GM23338 (cell line): Measurements from ENCODE around the gene CSF2. TPM values are rescaled to one million over a fixed set of nuclear protein-coding genes. Genes with fewer than 3 reads are reported as not detected.

Source experiments
- ATAC-seq: fragments of 200-7000 bp; cut with Tn5 transposase; 3 replicates; pipeline ENCODE4 v1.9.1; 2020
- DNase-seq: peaks from one replicate; pipeline ENCODE4 v3.0.0-alpha.2; 2015; ENCODE audit warnings: low spot score
- H2AFZ ChIP-seq: fragments of 200-600 bp; sonication (generic); 2 replicates; pipeline ENCODE4 v1.8.0; 2016; ENCODE audit warnings: antibody characterized with exemption, mild to moderate bottlenecking, moderate library complexity
- H3F3A ChIP-seq: fragments of 200-600 bp; sonication (generic); replicated peaks from 2 replicates; pipeline ENCODE4 v1.8.0; 2017; ENCODE audit warnings: antibody characterized with exemption, mixed run types, low read depth
- H3K27ac ChIP-seq: fragments of 200-600 bp; sonication (generic); 2 replicates; pipeline ENCODE4 v1.6.1; 2016; ENCODE audit warnings: low read depth
- H3K27me3 ChIP-seq: fragments of 200-600 bp; sonication (generic); 2 replicates; pipeline ENCODE4 v1.8.0; 2016; ENCODE audit warnings: mild to moderate bottlenecking, mixed run types, moderate library complexity; ENCODE audit not compliant: insufficient read depth
- H3K36me3 ChIP-seq: fragments of 200-600 bp; sonication (generic); 2 replicates; pipeline ENCODE4 v1.8.0; 2016; ENCODE audit warnings: mild to moderate bottlenecking; ENCODE audit not compliant: insufficient read depth
- H3K4me1 ChIP-seq: fragments of 200-600 bp; sonication (generic); 2 replicates; pipeline ENCODE4 v1.8.0; 2016; ENCODE audit warnings: mild to moderate bottlenecking, moderate library complexity; ENCODE audit not compliant: insufficient read depth
- H3K4me2 ChIP-seq: fragments of 200-600 bp; sonication (generic); 2 replicates; pipeline ENCODE4 v1.7.1; 2017; ENCODE audit warnings: mixed run types
- H3K4me3 ChIP-seq: fragments of 200-600 bp; sonication (generic); 2 replicates; pipeline ENCODE4 v1.6.1; 2016; ENCODE audit warnings: mixed run types
- H3K79me2 ChIP-seq: fragments of 200-600 bp; sonication (generic); replicated peaks from 2 replicates; pipeline ENCODE4 v1.8.0; 2017; ENCODE audit warnings: mild to moderate bottlenecking; ENCODE audit not compliant: insufficient read depth
- H3K9me2 ChIP-seq: fragments of 200-600 bp; sonication (generic); 2 replicates; pipeline ENCODE4 v1.8.0; 2017; ENCODE audit not compliant: insufficient read depth
- H4K20me1 ChIP-seq: fragments of 200-600 bp; sonication (generic); replicated peaks from 2 replicates; pipeline ENCODE4 v1.8.0; 2017; ENCODE audit warnings: mild to moderate bottlenecking; ENCODE audit not compliant: insufficient read depth
- H3K27ac Mint-ChIP-seq: 2 replicates; pipeline ENCODE4 v1.8.0; 2020; ENCODE audit warnings: inconsistent platforms, mild to moderate bottlenecking, moderate library complexity, mixed read lengths
- H3K27me3 Mint-ChIP-seq: 3 replicates; pipeline ENCODE4 v1.8.0; 2022; ENCODE audit warnings: low read depth, mild to moderate bottlenecking, moderate library complexity, mixed read lengths, inconsistent platforms; ENCODE audit not compliant: insufficient read depth, poor library complexity
- H3K36me3 Mint-ChIP-seq: 3 replicates; pipeline ENCODE4 v1.8.0; 2021; ENCODE audit warnings: low read depth, mild to moderate bottlenecking, inconsistent platforms, moderate library complexity, mixed read lengths
- H3K4me1 Mint-ChIP-seq: 3 replicates; pipeline ENCODE4 v1.8.0; 2020; ENCODE audit warnings: mild to moderate bottlenecking, inconsistent platforms, mixed read lengths
- H3K4me3 Mint-ChIP-seq: 3 replicates; pipeline ENCODE4 v1.8.0; 2021; ENCODE audit warnings: moderate library complexity, mild to moderate bottlenecking, inconsistent platforms, mixed read lengths
- H3K9me3 Mint-ChIP-seq: 3 replicates; pipeline ENCODE4 v1.8.0; 2020; ENCODE audit warnings: moderate library complexity, mild to moderate bottlenecking, inconsistent platforms, mixed read lengths
- CREB1 ChIP-seq: fragments of 250-450 bp; sonication (Bioruptor Pico); IDR thresholded peaks from 2 replicates; pipeline ENCODE4 v1.5.0; 2020; ENCODE audit warnings: low read depth, mild to moderate bottlenecking, moderate library complexity
- CTCF ChIP-seq, 2 experiments: fragments of 200-600 bp in 1 of 2; sonication (generic) in 1 of 2; conservative IDR thresholded peaks; 2 replicates each; pipeline versions ENCODE4 v1.5.1 to v1.6.1; 2016 to 2017; ENCODE audit warnings: antibody characterized with exemption in 2 of 2, low read depth in 2 of 2, mild to moderate bottlenecking in 2 of 2, moderate library complexity in 1 of 2
- ETS1 ChIP-seq: IDR thresholded peaks from 2 replicates; pipeline ENCODE4 v1.6.1; 2016; ENCODE audit warnings: antibody characterized with exemption
- EZH2 ChIP-seq: fragments of 200-600 bp; sonication (generic); IDR thresholded peaks from one replicate; pipeline ENCODE4 v1.8.0; 2017; ENCODE audit warnings: antibody characterized with exemption, mild to moderate bottlenecking, low read depth; ENCODE audit not compliant: unreplicated experiment
- EZH2phosphoT487 ChIP-seq: fragments of 200-600 bp; sonication (generic); IDR thresholded peaks from one replicate; pipeline ENCODE4 v1.8.1; 2018; ENCODE audit warnings: antibody characterized with exemption; ENCODE audit not compliant: unreplicated experiment
- JUNB ChIP-seq: IDR thresholded peaks from one replicate; pipeline ENCODE4 v1.6.1; 2016; ENCODE audit warnings: antibody characterized with exemption; ENCODE audit not compliant: unreplicated experiment
- NANOG ChIP-seq: IDR thresholded peaks from 2 replicates; pipeline ENCODE4 v1.6.1; 2016; ENCODE audit warnings: antibody characterized with exemption, borderline replicate concordance
- POLR2AphosphoS5 ChIP-seq: IDR thresholded peaks from 2 replicates; pipeline ENCODE4 v1.6.1; 2016; ENCODE audit warnings: antibody characterized with exemption, low read depth
- ZNF331 ChIP-seq: fragments of 250-450 bp; sonication (Bioruptor Pico); IDR thresholded peaks from 2 replicates; pipeline ENCODE4 v1.5.0; 2020; ENCODE audit warnings: low read depth, mild to moderate bottlenecking, moderate library complexity
- ZNF462 ChIP-seq: fragments of 250-450 bp; sonication (Bioruptor Pico); IDR thresholded peaks from 2 replicates; pipeline ENCODE4 v1.5.0; 2020; ENCODE audit warnings: mild to moderate bottlenecking, moderate library complexity
- polyA plus RNA-seq: library from polyadenylated mRNA; unstranded; fragments of >200 nt; fragmentation: Nextera tagmentation; extraction: Ambion mirVana; gene quantifications from 2 replicates; pipeline ENCODE4 v1.2.1, GENCODE V29; 2016
- total RNA-seq: library from RNA; depleted of rRNA; stranded (reverse); fragments of >200 nt; shearing (Covaris generic); gene quantifications from 2 replicates; pipeline ENCODE4 v1.2.3, GENCODE V29; 2014

Gene CSF2
- total and polyA plus RNA-seq, 2 experiments from 2014 or later, result not detected

- H3K4me2 ChIP-seq, result no peak overlapping the region
- no peaks in the 10 kb centered on the region for H3K79me2 ChIP-seq
- H3K27me3 ChIP-seq, result no peaks in the 10 kb centered on the region
- H3K36me3 ChIP-seq, result no peaks in the 10 kb centered on the region
- Mint-ChIP-seq H3K9me3 (no peaks in the 10 kb centered on the region), H3K27ac (no peak overlapping the region), H3K27me3 (peaks cover 2% of the 10 kb centered on the region), H3K4me3 (no peak overlapping the region), H3K36me3 (no peaks in the 10 kb centered on the region), H3K4me1 (no peaks in the 10 kb centered on the region)
- H3F3A ChIP-seq, result no peaks in the 10 kb centered on the region
- H3K4me1 ChIP-seq, result no peaks in the 10 kb centered on the region
- ATAC-seq (no peak), DNase-seq (no peak)
- no peaks in the 10 kb centered on the region for H3K9me2 ChIP-seq
- no peak overlapping the region for H2AFZ ChIP-seq
- no peak for TF ChIP-seq JUNB
- no peak for TF ChIP-seq EZH2phosphoT487
- TF ChIP-seq POLR2AphosphoS5, result no peak
- no peak for TF ChIP-seq NANOG
- TF ChIP-seq EZH2, result no peak
- no peak for TF ChIP-seq ZNF331 (CRISPR knock-in tag)
- H3K27ac ChIP-seq, result no peak overlapping the region
- H3K4me3 ChIP-seq, result no peak overlapping the region
- H4K20me1 ChIP-seq, result no peaks in the 10 kb centered on the region
Measured at GRCh38 chr5:132032196-132032595, 41.4 kb upstream of the CSF2 start.

- H3K27ac Mint-ChIP-seq, result no peak overlapping the region
- Histone ChIP-seq H3K4me1 (no peaks in the 10 kb centered on the region), H3K36me3 (no peaks in the 10 kb centered on the region), H3F3A (no peaks in the 10 kb centered on the region), H3K4me3 (no peak overlapping the region), H3K79me2 (no peaks in the 10 kb centered on the region), H3K4me2 (no peak overlapping the region), H2AFZ (no peak overlapping the region), H3K9me2 (no peaks in the 10 kb centered on the region), H4K20me1 (no peaks in the 10 kb centered on the region), H3K27ac (no peak overlapping the region), H3K27me3 (no peaks in the 10 kb centered on the region)
- no peaks in the 10 kb centered on the region for H3K4me1 Mint-ChIP-seq
- peaks cover 2% of the 10 kb centered on the region for H3K27me3 Mint-ChIP-seq
- ATAC-seq (no peak), DNase-seq (no peak)
- H3K9me3 Mint-ChIP-seq, result no peaks in the 10 kb centered on the region
- H3K36me3 Mint-ChIP-seq, result no peaks in the 10 kb centered on the region
- no peak overlapping the region for H3K4me3 Mint-ChIP-seq
- TF ChIP-seq ZNF331 (CRISPR knock-in tag) (no peak), ETS1 (no peak), JUNB (no peak), ZNF462 (CRISPR knock-in tag) (no peak), CTCF (conservative IDR thresholded peaks at IDR 0.05; ENCODE audit: low read depth in 2 of 2) (no peak), EZH2phosphoT487 (no peak), NANOG (no peak), POLR2AphosphoS5 (no peak), EZH2 (no peak), CREB1 (CRISPR knock-in tag) (no peak)
Measured at GRCh38 chr5:132033122-132033521, 40.5 kb upstream of the CSF2 start.
